Measurements from ENCODE around the gene ADAM15.

ADAM15 gene

GRCh38 chr1:155106862-155107261 is 55.7 kb downstream of the ADAM15 start:
- no peaks in the 10 kb centered on the region for H3K9me2 ChIP-seq (replicated peaks; ENCODE audit: low read depth, low read length)
- H3K36me3 ChIP-seq (ENCODE audit: insufficient read depth, low read length), result no peaks in the 10 kb centered on the region
- H3K4me2 ChIP-seq (ENCODE audit: low read depth, low read length, poor library complexity, severe bottlenecking), result no peak overlapping the region
- no peaks in the 10 kb centered on the region for H3K27me3 ChIP-seq (ENCODE audit: insufficient read depth, low read length, poor library complexity, severe bottlenecking)
- H3K4me1 ChIP-seq (ENCODE audit: insufficient read depth, low read length, poor library complexity, severe bottlenecking), result peaks cover 6% of the 10 kb centered on the region
- H3F3A ChIP-seq (ENCODE audit: low read depth), result no peaks in the 10 kb centered on the region
- no peaks in the 10 kb centered on the region for H4K20me1 ChIP-seq (ENCODE audit: insufficient read depth, low read length, poor library complexity, severe bottlenecking)
- H3K9ac ChIP-seq (ENCODE audit: low read depth, low read length, poor library complexity, severe bottlenecking), result no peak overlapping the region
- no peak overlapping the region for H3K4me3 ChIP-seq (ENCODE audit: low read length, poor library complexity, severe bottlenecking)
- no peaks in the 10 kb centered on the region for H3K79me2 ChIP-seq (ENCODE audit: insufficient read depth, low read length)
- TF ChIP-seq, protein P1, sequence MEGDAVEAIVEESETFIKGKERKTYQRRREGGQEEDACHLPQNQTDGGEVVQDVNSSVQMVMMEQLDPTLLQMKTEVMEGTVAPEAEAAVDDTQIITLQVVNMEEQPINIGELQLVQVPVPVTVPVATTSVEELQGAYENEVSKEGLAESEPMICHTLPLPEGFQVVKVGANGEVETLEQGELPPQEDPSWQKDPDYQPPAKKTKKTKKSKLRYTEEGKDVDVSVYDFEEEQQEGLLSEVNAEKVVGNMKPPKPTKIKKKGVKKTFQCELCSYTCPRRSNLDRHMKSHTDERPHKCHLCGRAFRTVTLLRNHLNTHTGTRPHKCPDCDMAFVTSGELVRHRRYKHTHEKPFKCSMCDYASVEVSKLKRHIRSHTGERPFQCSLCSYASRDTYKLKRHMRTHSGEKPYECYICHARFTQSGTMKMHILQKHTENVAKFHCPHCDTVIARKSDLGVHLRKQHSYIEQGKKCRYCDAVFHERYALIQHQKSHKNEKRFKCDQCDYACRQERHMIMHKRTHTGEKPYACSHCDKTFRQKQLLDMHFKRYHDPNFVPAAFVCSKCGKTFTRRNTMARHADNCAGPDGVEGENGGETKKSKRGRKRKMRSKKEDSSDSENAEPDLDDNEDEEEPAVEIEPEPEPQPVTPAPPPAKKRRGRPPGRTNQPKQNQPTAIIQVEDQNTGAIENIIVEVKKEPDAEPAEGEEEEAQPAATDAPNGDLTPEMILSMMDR (conservative IDR thresholded peaks at IDR 0.05; ENCODE audit: low read length), result no peak
- no peak for TF ChIP-seq EZH2phosphoT487 (IDR thresholded peaks at IDR 0.05; ENCODE audit: borderline replicate concordance)
- H2AFZ ChIP-seq (ENCODE audit: low read length), result no peak overlapping the region
- no peaks in the 10 kb centered on the region for H3K9me3 ChIP-seq (ENCODE audit: insufficient read depth, low read depth, low read length)

GRCh38 chr1:155107309-155108264 is 56.5 kb downstream of the ADAM15 start:
- no peaks in the 10 kb centered on the region for H3K27me3 ChIP-seq (ENCODE audit: insufficient read depth, low read length, poor library complexity, severe bottlenecking)
- no peak for TF ChIP-seq EZH2phosphoT487 (IDR thresholded peaks at IDR 0.05; ENCODE audit: borderline replicate concordance)
- TF ChIP-seq, protein P1 (conservative IDR thresholded peaks at IDR 0.05; ENCODE audit: low read length), result no peak
- no peaks in the 10 kb centered on the region for H3K9me3 ChIP-seq (ENCODE audit: insufficient read depth, low read depth, low read length)
- no peaks in the 10 kb centered on the region for H4K20me1 ChIP-seq (ENCODE audit: insufficient read depth, low read length, poor library complexity, severe bottlenecking)
- peak overlapping the region; percentile 43; the same call in 1 of the 2 replicates for H2AFZ ChIP-seq (ENCODE audit: low read length)
- H3K4me2 ChIP-seq (ENCODE audit: low read depth, low read length, poor library complexity, severe bottlenecking), result no peak overlapping the region
- no peak overlapping the region for H3K4me3 ChIP-seq (ENCODE audit: low read length, poor library complexity, severe bottlenecking)
- no peaks in the 10 kb centered on the region for H3K79me2 ChIP-seq (ENCODE audit: insufficient read depth, low read length)
- H3K36me3 ChIP-seq (ENCODE audit: insufficient read depth, low read length), result no peaks in the 10 kb centered on the region
- no peak overlapping the region for H3K9ac ChIP-seq (ENCODE audit: low read depth, low read length, poor library complexity, severe bottlenecking)
- H3K9me2 ChIP-seq (replicated peaks; ENCODE audit: low read depth, low read length), result no peaks in the 10 kb centered on the region
- H3K4me1 ChIP-seq (ENCODE audit: insufficient read depth, low read length, poor library complexity, severe bottlenecking), result peaks cover 6% of the 10 kb centered on the region
- H3F3A ChIP-seq (ENCODE audit: low read depth), result no peaks in the 10 kb centered on the region

DNA sequence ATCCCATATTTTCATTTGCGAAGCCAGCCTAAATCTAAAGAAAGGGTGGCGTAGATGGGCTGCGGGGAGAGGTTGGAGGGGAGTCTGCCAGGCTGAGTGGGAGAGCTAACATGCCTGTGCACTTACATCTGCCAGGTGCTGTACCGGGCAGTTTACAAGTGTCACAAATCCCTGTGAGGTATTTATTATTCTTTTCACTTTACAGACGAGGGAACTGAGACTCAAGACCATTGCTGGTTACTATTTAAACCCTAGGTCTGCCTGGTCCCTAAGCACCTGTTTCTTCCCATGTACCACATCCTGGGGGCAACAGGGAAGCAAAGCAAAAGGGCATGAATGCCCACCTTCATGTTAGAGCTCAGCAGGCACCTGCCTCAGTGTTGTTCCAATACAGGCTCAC is 57.2 kb downstream of the ADAM15 start:
- H3F3A ChIP-seq (ENCODE audit: low read depth), result no peaks in the 10 kb centered on the region
- no peak overlapping the region for H2AFZ ChIP-seq (ENCODE audit: low read length)
- TF ChIP-seq, protein P1 (conservative IDR thresholded peaks at IDR 0.05; ENCODE audit: low read length), result no peak
- TF ChIP-seq EZH2phosphoT487 (IDR thresholded peaks at IDR 0.05; ENCODE audit: borderline replicate concordance), result no peak
- H3K36me3 ChIP-seq (ENCODE audit: insufficient read depth, low read length), result no peaks in the 10 kb centered on the region
- H3K9me2 ChIP-seq (replicated peaks; ENCODE audit: low read depth, low read length), result no peaks in the 10 kb centered on the region
- no peaks in the 10 kb centered on the region for H4K20me1 ChIP-seq (ENCODE audit: insufficient read depth, low read length, poor library complexity, severe bottlenecking)
- no peaks in the 10 kb centered on the region for H3K9me3 ChIP-seq (ENCODE audit: insufficient read depth, low read depth, low read length)
- no peaks in the 10 kb centered on the region for H3K79me2 ChIP-seq (ENCODE audit: insufficient read depth, low read length)
- no peaks in the 10 kb centered on the region for H3K27me3 ChIP-seq (ENCODE audit: insufficient read depth, low read length, poor library complexity, severe bottlenecking)
- peaks cover 6% of the 10 kb centered on the region for H3K4me1 ChIP-seq (ENCODE audit: insufficient read depth, low read length, poor library complexity, severe bottlenecking)
- no peak overlapping the region for H3K9ac ChIP-seq (ENCODE audit: low read depth, low read length, poor library complexity, severe bottlenecking)
- no peak overlapping the region for H3K4me2 ChIP-seq (ENCODE audit: low read depth, low read length, poor library complexity, severe bottlenecking)
- no peak overlapping the region for H3K4me3 ChIP-seq (ENCODE audit: low read length, poor library complexity, severe bottlenecking)

All from Loucy (cell line).